Keratinocyte (primary cell): ENCODE results near the gene GMEB2.

Experiments
- EZH2 ChIP-seq: IDR thresholded peaks from one replicate; pipeline ENCODE4 v1.6.1; 2012; ENCODE audit warnings: inconsistent platforms, mild to moderate bottlenecking, low read length, moderate library complexity
- TF ChIP-seq, protein P1 (sequence below), 3 experiments: IDR thresholded peaks in 1 of 3; conservative IDR thresholded peaks in 1 of 3; optimal IDR thresholded peaks in 1 of 3; 2 replicates in 2 of 3; 3 replicates in 1 of 3; pipeline versions ENCODE3 to v1.5.1; 2011; ENCODE audit warnings: low read length in 3 of 3, mild to moderate bottlenecking in 3 of 3, moderate library complexity in 2 of 3, control low read depth in 1 of 3, inconsistent platforms in 1 of 3; ENCODE audit not compliant: insufficient read depth in 2 of 3; ENCODE audit errors: extremely low read depth in 1 of 3

DNA sequence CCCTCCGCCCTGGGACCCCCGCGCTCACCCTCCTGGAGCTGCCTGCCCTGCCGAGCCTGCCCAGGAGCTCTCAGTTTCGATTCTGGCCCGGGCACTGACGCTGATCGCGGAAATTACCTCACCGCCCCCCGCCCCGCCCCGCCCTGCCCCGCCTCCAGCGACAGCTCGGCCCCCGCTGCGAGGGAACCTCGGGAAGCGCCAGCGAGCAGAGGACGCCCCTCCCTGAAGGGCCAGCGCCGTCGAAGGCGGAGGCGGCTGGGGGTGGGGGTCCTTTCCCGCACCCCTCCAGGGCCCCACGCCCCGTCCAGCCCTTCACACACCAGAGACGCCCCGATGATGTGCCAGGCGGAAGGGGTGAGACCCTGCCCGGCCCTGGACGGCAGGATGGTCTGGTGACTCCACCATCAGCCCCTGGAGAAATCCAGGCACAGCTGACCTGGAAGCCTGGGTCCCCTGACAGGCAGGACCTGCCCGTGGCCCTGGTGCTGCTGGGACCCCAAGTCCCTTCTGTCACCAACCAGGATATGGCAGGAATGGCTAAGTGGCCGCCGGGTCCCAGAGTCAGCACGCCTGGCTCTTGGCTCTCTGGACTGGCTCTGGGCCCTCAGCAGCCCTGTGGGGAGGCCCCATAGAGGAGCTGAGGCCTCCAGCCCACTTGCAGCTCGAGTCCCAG, 52.6 kb downstream of the GMEB2 start, which contains the start of gene HELZ2:
- TF ChIP-seq, protein P1, sequence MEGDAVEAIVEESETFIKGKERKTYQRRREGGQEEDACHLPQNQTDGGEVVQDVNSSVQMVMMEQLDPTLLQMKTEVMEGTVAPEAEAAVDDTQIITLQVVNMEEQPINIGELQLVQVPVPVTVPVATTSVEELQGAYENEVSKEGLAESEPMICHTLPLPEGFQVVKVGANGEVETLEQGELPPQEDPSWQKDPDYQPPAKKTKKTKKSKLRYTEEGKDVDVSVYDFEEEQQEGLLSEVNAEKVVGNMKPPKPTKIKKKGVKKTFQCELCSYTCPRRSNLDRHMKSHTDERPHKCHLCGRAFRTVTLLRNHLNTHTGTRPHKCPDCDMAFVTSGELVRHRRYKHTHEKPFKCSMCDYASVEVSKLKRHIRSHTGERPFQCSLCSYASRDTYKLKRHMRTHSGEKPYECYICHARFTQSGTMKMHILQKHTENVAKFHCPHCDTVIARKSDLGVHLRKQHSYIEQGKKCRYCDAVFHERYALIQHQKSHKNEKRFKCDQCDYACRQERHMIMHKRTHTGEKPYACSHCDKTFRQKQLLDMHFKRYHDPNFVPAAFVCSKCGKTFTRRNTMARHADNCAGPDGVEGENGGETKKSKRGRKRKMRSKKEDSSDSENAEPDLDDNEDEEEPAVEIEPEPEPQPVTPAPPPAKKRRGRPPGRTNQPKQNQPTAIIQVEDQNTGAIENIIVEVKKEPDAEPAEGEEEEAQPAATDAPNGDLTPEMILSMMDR (optimal IDR thresholded peaks at IDR 0.05 in 1 of 3, IDR thresholded peaks at IDR 0.05 in 1 of 3, conservative IDR thresholded peaks at IDR 0.05 in 1 of 3; ENCODE audit: extremely low read depth in 1 of 3, insufficient read depth in 2 of 3, low read length in 3 of 3), result no peak
- TF ChIP-seq EZH2, result no peak
